CD4-positive, alpha-beta T cell (primary cell): ENCODE data around the gene WEE1. TPM values are rescaled to one million over a fixed set of nuclear protein-coding genes. Genes with fewer than 3 reads are reported as not detected.
"Not testable (repeated sequence)": the region's sequence is repeated elsewhere in the genome, so short reads cannot be mapped to it uniquely, and the experiment has no call there.

Experiments
- ATAC-seq: fragments of 200-7000 bp; cut with Tn5 transposase; one replicate; pipeline ENCODE4 v1.10.0; 2022; ENCODE audit warnings: mild to moderate bottlenecking; ENCODE audit not compliant: poor library complexity
- CTCF ChIA-PET: fragments of 350-600 bp; sonication (Branson Sonifier 250); formaldehyde crosslinking; loops from one replicate; lab custom pipeline; 2021; ENCODE audit warnings: antibody characterized with exemption, inconsistent platforms; lab: Charles Lee
- POLR2A ChIA-PET: fragments of 350-600 bp; sonication (Branson Sonifier 250); formaldehyde crosslinking; loops from one replicate; lab custom pipeline; 2021; ENCODE audit warnings: antibody characterized with exemption, inconsistent platforms; lab: Charles Lee
- DNase-seq, 14 experiments: peaks; one replicate each; pipeline ENCODE4 v3.0.0-alpha.2; 2013 to 2020; ENCODE audit warnings: mixed read lengths in 2 of 14
- H3K27ac ChIP-seq, 2 donors: one replicate each; pipeline versions ENCODE4 v1.5.1 to v1.7.0; 2013; ENCODE audit warnings: low read length in 2 of 2, low read depth in 1 of 2, mild to moderate bottlenecking in 1 of 2
- H3K27me3 ChIP-seq, 2 experiments: 1 replicate in 1 of 2; 2 replicates in 1 of 2; pipeline versions ENCODE4 v1.6.1 to v1.7.0; 2013; ENCODE audit warnings: low read length in 2 of 2, control low read depth in 1 of 2, mild to moderate bottlenecking in 1 of 2, moderate library complexity in 1 of 2; ENCODE audit not compliant: insufficient read depth in 2 of 2, control insufficient read depth in 1 of 2
- H3K36me3 ChIP-seq: one replicate; pipeline ENCODE4 v1.6.1; 2013; ENCODE audit warnings: low read length, control low read depth; ENCODE audit not compliant: insufficient read depth
- H3K4me1 ChIP-seq: one replicate; pipeline ENCODE4 v1.6.1; 2013; ENCODE audit warnings: low read length, control low read depth; ENCODE audit not compliant: insufficient read depth
- H3K4me3 ChIP-seq: one replicate; pipeline ENCODE4 v1.5.1; 2013; ENCODE audit warnings: mild to moderate bottlenecking, low read length, moderate library complexity
- H3K9me3 ChIP-seq, 2 experiments: 1 replicate in 1 of 2; 2 replicates in 1 of 2; pipeline versions ENCODE4 v1.6.1 to v1.7.0; 2013; ENCODE audit warnings: low read length in 2 of 2, mild to moderate bottlenecking in 2 of 2, control low read depth in 1 of 2, moderate library complexity in 1 of 2; ENCODE audit not compliant: control insufficient read depth in 1 of 2, insufficient read depth in 1 of 2
- H3K27ac Mint-ChIP-seq: one replicate; pipeline ENCODE4 v1.8.0; 2020; ENCODE audit warnings: mixed read lengths
- H3K27me3 Mint-ChIP-seq: one replicate; pipeline ENCODE4 v1.8.0; 2021; ENCODE audit warnings: mixed read lengths
- H3K36me3 Mint-ChIP-seq: one replicate; pipeline ENCODE4 v1.8.0; 2021; ENCODE audit warnings: low read depth, mixed read lengths
- H3K4me1 Mint-ChIP-seq: one replicate; pipeline ENCODE4 v1.8.0; 2021; ENCODE audit warnings: low read depth, mixed read lengths
- H3K4me3 Mint-ChIP-seq: one replicate; pipeline ENCODE4 v1.8.0; 2020; ENCODE audit warnings: mild to moderate bottlenecking, mixed read lengths
- H3K9me3 Mint-ChIP-seq: one replicate; pipeline ENCODE4 v1.8.0; 2020; ENCODE audit warnings: mixed read lengths
- intact Hi-C, 2 experiments: fragments of 100-400 bp; cut with DNase I in 1 of 2; cut with micrococcal nuclease in 1 of 2; formaldehyde crosslinking; loops; one replicate each; pipeline versions ENCODE4 v1.15.1 to v1.9.0; 2023 to 2025; cut with DNase I, micrococcal nuclease
- total RNA-seq, 174 experiments: library from RNA in 2 of 174; stranded (reverse) in 2 of 174; gene quantifications; one replicate each; pipeline ENCODE4 v1.2.3 and lab custom pipeline; 2021 to 2026
- TF ChIP-seq, protein P1 (sequence below): fragments of 200-600 bp; IDR thresholded peaks from one replicate; pipeline ENCODE4 v1.8.0; 2022; ENCODE audit warnings: antibody characterized with exemption, mild to moderate bottlenecking

The WEE1 gene
- total RNA-seq, 2 experiments from 2014 or later, result 9.3 to 10.7 TPM

DNA sequence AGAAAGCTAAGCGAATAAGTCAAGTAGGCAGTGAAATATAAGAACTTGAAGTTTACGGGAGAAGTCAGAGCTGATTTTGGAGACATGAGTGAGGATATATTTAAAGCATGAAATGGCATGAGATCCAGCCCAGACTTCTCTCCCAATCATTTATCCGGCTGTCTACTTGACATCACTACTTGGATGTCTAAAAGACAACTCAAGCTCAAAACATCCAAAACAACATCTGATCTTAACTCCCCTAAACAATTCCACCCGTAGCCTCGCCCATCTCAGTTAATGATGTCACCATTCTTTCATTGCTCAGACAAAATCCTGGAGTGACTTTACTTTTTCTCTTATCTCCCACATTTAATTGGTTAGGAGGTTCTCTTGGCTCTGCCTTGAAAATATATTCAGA lies 44.5 kb downstream of the WEE1 start:
- CTCF ChIA-PET, result interaction anchor here (1.0 kb wide), 1 partner anchor 11 kb away, joined by 3 read pairs; no protein-coding TSS in a partner anchor
- intact Hi-C loops, result loop anchor here in 1 of 2 experiments (2.0 to 5.0 kb wide), 2 partner anchors 43 to 689 kb away; partner anchors contain the start of gene ADM

DNA sequence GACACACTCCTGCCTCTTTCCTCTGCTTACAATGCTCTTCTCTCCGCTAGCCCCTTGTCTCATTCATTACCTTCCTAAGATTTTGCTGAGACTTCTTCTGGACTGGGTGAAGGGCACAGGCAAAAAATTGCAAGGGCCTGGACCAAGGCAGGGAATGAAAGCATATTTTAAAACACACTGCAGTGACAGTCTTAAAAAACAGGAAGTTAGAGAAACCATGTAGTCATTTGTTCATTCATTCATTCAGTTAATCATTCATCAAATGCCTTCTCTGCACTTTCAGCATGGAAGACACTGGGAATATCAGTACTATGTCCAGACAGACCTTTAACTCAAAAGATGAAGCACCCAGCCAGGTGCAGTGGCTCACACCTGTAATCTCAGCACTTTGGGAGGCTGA lies 45.5 kb downstream of the WEE1 start:
- intact Hi-C loops, result loop anchor here in 1 of 2 experiments (5.0 kb wide), 1 partner anchor 688 kb away; the partner anchor contains the start of gene ADM
- Mint-ChIP-seq H3K4me1 (peaks cover 6% of the 10 kb centered on the region), H3K9me3 (no peaks in the 10 kb centered on the region), H3K36me3 (no peaks in the 10 kb centered on the region), H3K27me3 (no peaks in the 10 kb centered on the region), H3K27ac (no peak overlapping the region), H3K4me3 (no peak overlapping the region)
- ChIA-PET CTCF (no interaction called here), POLR2A (no interaction called here)
- H3K27me3 ChIP-seq, result no peaks in the 10 kb centered on the region
- peaks cover 9% of the 10 kb centered on the region for H3K4me1 ChIP-seq
- ATAC-seq (no peak), DNase-seq (no peak)
- H3K4me3 ChIP-seq, result no peak overlapping the region
- H3K36me3 ChIP-seq, result no peaks in the 10 kb centered on the region
- H3K27ac ChIP-seq, result no peak overlapping the region
- H3K9me3 ChIP-seq, result no peaks in the 10 kb centered on the region
- TF ChIP-seq, protein P1, sequence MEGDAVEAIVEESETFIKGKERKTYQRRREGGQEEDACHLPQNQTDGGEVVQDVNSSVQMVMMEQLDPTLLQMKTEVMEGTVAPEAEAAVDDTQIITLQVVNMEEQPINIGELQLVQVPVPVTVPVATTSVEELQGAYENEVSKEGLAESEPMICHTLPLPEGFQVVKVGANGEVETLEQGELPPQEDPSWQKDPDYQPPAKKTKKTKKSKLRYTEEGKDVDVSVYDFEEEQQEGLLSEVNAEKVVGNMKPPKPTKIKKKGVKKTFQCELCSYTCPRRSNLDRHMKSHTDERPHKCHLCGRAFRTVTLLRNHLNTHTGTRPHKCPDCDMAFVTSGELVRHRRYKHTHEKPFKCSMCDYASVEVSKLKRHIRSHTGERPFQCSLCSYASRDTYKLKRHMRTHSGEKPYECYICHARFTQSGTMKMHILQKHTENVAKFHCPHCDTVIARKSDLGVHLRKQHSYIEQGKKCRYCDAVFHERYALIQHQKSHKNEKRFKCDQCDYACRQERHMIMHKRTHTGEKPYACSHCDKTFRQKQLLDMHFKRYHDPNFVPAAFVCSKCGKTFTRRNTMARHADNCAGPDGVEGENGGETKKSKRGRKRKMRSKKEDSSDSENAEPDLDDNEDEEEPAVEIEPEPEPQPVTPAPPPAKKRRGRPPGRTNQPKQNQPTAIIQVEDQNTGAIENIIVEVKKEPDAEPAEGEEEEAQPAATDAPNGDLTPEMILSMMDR, result no peak

More for the DNA sequence above, 44.5 kb downstream of the WEE1 start:
- Histone ChIP-seq H3K27ac (no peak overlapping the region), H3K4me3 (no peak overlapping the region), H3K27me3 (no peaks in the 10 kb centered on the region), H3K4me1 (peaks cover 19% of the 10 kb centered on the region), H3K9me3 (no peaks in the 10 kb centered on the region), H3K36me3 (no peaks in the 10 kb centered on the region)
- no peaks in the 10 kb centered on the region for H3K27me3 Mint-ChIP-seq
- no peaks in the 10 kb centered on the region for H3K36me3 Mint-ChIP-seq
- POLR2A ChIA-PET, result no interaction called here
- TF ChIP-seq, protein P1, result no peak
- DNase-seq (no peak), ATAC-seq (no peak)
- H3K4me3 Mint-ChIP-seq, result no peak overlapping the region
- H3K27ac Mint-ChIP-seq, result no peak overlapping the region
- peaks cover 15% of the 10 kb centered on the region for H3K4me1 Mint-ChIP-seq
- no peaks in the 10 kb centered on the region for H3K9me3 Mint-ChIP-seq

DNA sequence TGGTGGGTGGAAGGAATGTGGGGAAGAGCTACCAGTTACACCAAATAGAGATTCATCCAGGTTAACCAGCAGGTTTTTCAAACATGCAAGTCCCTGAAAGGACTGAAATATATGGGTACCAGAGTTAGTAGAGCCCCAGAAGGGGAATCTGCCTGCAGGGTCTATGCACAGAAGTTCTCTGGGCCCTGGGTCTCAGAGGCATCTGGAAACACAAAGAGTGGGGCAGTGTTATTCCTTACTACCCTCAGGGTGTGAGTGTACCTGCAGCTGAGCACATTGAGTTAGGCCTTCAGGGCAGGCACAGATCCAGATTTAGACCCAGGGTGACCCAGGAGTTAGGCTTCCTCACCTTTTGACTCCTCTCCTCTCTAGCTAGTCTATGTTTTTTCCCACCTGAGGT lies 46.5 kb downstream of the WEE1 start:
- DNase-seq, result no peak
- ATAC-seq, result no peak
- peaks cover under 1% of the 10 kb centered on the region for H3K4me1 ChIP-seq

DNA sequence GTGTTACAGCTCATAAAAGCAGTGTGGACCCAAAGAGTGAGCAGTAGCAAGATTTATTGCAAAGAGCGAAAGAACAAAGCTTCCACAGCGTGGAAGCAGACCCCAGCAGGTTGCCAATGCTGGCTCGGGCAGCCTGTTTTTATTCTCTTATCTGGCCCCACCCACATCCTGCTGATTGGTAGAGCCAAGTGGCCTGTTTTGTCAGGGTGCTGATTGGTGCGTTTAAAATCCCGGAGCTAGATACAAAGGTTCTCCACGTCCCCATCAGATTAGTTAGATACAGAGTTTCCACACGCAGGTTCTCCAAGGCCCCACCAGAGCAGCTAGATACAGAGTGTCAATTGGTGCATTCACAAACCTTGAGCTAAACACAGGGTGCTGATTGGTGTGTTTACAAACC lies 48.9 kb downstream of the WEE1 start:
- H3K27me3 ChIP-seq, H3K4me1 ChIP-seq, DNase-seq, POLR2A ChIA-PET, H3K9me3 Mint-ChIP-seq, H3K27ac ChIP-seq, H3K9me3 ChIP-seq, H3K4me1 Mint-ChIP-seq, intact Hi-C loops, ATAC-seq, H3K27ac Mint-ChIP-seq, H3K36me3 ChIP-seq, H3K36me3 Mint-ChIP-seq, H3K27me3 Mint-ChIP-seq, H3K4me3 ChIP-seq, H3K4me3 Mint-ChIP-seq: not testable (repeated sequence)
- CTCF ChIA-PET, result interaction anchor here (1.2 kb wide), 1 partner anchor 17 kb away, joined by 3 read pairs; no protein-coding TSS in a partner anchor

More for the DNA sequence above, 46.5 kb downstream of the WEE1 start:
- H3K4me3 Mint-ChIP-seq, result no peak overlapping the region
- H3K4me1 Mint-ChIP-seq, result no peaks in the 10 kb centered on the region
- no peaks in the 10 kb centered on the region for H3K36me3 Mint-ChIP-seq
- Histone ChIP-seq H3K27me3 (no peaks in the 10 kb centered on the region), H3K9me3 (no peaks in the 10 kb centered on the region), H3K36me3 (no peaks in the 10 kb centered on the region), H3K4me3 (no peak overlapping the region), H3K27ac (no peak overlapping the region)
- ChIA-PET POLR2A (no interaction called here), CTCF (interaction anchor here (0.7 kb wide), 1 partner anchor 1176 kb away, joined by 3 read pairs; no protein-coding TSS in a partner anchor)
- H3K9me3 Mint-ChIP-seq, result no peaks in the 10 kb centered on the region
- TF ChIP-seq, protein P1, result no peak
- intact Hi-C loops, result loop anchor here in 1 of 2 experiments (5.0 kb wide), 1 partner anchor 687 kb away; the partner anchor contains the start of gene ADM
- no peak overlapping the region for H3K27ac Mint-ChIP-seq
- no peaks in the 10 kb centered on the region for H3K27me3 Mint-ChIP-seq

DNA sequence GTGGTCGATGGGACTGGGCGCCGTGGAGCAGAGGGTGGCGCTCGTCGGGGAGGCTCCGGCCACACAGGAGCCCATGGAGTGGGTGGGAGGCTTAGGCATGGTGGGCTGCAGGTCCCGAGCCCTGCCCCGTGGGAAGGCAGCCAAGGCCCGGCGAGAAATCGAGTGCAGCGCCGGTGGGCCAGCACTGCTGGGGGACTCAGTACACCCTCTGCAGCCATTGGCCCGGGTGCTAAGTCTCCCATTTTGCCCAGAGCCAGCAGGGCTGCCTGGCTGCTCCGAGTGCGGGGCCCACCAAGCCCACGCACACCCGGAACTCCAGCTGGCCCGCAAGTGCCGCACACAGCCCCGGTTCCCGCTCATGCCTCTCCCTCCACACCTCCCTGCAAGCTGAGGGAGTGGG lies 49.6 kb downstream of the WEE1 start:
- H3K4me3 ChIP-seq, H3K9me3 Mint-ChIP-seq, POLR2A ChIA-PET, H3K27me3 Mint-ChIP-seq, H3K36me3 ChIP-seq, H3K27ac Mint-ChIP-seq, ATAC-seq, H3K4me1 ChIP-seq, intact Hi-C loops, DNase-seq, H3K9me3 ChIP-seq, H3K4me1 Mint-ChIP-seq, CTCF ChIA-PET, H3K27me3 ChIP-seq, H3K36me3 Mint-ChIP-seq, H3K4me3 Mint-ChIP-seq, H3K27ac ChIP-seq: not testable (repeated sequence)
